Spinal cord (tissue), 10 donors: ENCODE data around the gene SOD3. TPM values are rescaled to one million over a fixed set of nuclear protein-coding genes. Genes with fewer than 3 reads are reported as not detected.

Experiments used
- DNase-seq, 6 donors: peaks; one replicate each; pipeline versions ENCODE4 v3.0.0 to v3.0.0-alpha.2; 2013 to 2015; ENCODE audit warnings: low spot score in 6 of 6, low read depth in 4 of 6
- H3K27ac ChIP-seq: one replicate; pipeline ENCODE4 v1.5.1; 2013; ENCODE audit warnings: low read depth, low read length, control low read depth
- H3K27me3 ChIP-seq: one replicate; pipeline ENCODE4 v1.6.1; 2013; ENCODE audit warnings: low read length; ENCODE audit not compliant: control insufficient read depth, insufficient read depth
- H3K36me3 ChIP-seq: one replicate; pipeline ENCODE4 v1.6.1; 2013; ENCODE audit warnings: low read length; ENCODE audit not compliant: control insufficient read depth, insufficient read depth
- H3K4me1 ChIP-seq: one replicate; pipeline ENCODE4 v1.6.1; 2013; ENCODE audit warnings: low read length; ENCODE audit not compliant: control insufficient read depth, insufficient read depth
- H3K4me3 ChIP-seq: one replicate; pipeline ENCODE4 v1.5.1; 2013; ENCODE audit warnings: low read depth, low read length, control low read depth
- H3K9me3 ChIP-seq: one replicate; pipeline ENCODE4 v1.6.1; 2013; ENCODE audit warnings: low read length; ENCODE audit not compliant: control insufficient read depth, insufficient read depth
- WGBS: methylation state at CpG from one replicate; pipeline ENCODE4 v1.1.5; 2013; ENCODE audit warnings: missing lambda C conversion rate; ENCODE audit not compliant: insufficient coverage; 5-methylcytosine and 5-hydroxymethylcytosine counted together
- polyA plus RNA-seq, 2 donors: library from polyadenylated mRNA; unstranded; fragments of 120-200 nt; gene quantifications; one replicate each; pipeline ENCODE4 v1.2.1, GENCODE V29; 2013; ENCODE audit not compliant: insufficient read length in 2 of 2
- total RNA-seq, 2 donors: library from RNA; depleted of rRNA in 1 of 2; stranded (reverse); fragments of 120-200 nt in 1 of 2; fragments of >200 nt in 1 of 2; gene quantifications; one replicate each; pipeline versions ENCODE4 v1.2.3 to v1.2.4, GENCODE V29; 2013 to 2014
- donor health status: healthy.

Gene SOD3
- total and polyA plus RNA-seq, 4 donors, result 2.6 to 11.2 (median 6.6) TPM

- DNase-seq, result peak in 2 of 6 donors; percentile 57 to 58
- Histone ChIP-seq H3K27ac (no peak overlapping the region), H3K4me1 (peaks cover 21% of the 10 kb centered on the region), H3K27me3 (peaks cover 41% of the 10 kb centered on the region), H3K9me3 (no peaks in the 10 kb centered on the region), H3K36me3 (no peaks in the 10 kb centered on the region), H3K4me3 (peak overlapping the region; percentile 10)
- WGBS, result 13% methylated on average over 103 of the region's 103 CpGs
These were observed 4.4 kb downstream of the SOD3 start for GRCh38 chr4:24799544-24800324.

GRCh38 chr4:24800325-24800895 is 5.0 kb downstream of the SOD3 start:
- 8% methylated on average over 13 of the region's 25 CpGs for WGBS
- Histone ChIP-seq H3K27me3 (peaks cover 38% of the 10 kb centered on the region), H3K4me3 (peak overlapping the region; percentile 10), H3K27ac (no peak overlapping the region), H3K9me3 (no peaks in the 10 kb centered on the region), H3K4me1 (peaks cover 14% of the 10 kb centered on the region), H3K36me3 (no peaks in the 10 kb centered on the region)
- DNase-seq, result no peak

GRCh38 chr4:24801136-24801855 is 5.9 kb downstream of the SOD3 start:
- Histone ChIP-seq H3K4me3 (no peak overlapping the region), H3K36me3 (no peaks in the 10 kb centered on the region), H3K27me3 (peaks cover 38% of the 10 kb centered on the region), H3K27ac (no peak overlapping the region), H3K4me1 (peaks cover 8% of the 10 kb centered on the region), H3K9me3 (no peaks in the 10 kb centered on the region)
- WGBS, result 71% methylated on average over 7 of the region's 10 CpGs
- DNase-seq, result no peak

GRCh38 chr4:24802648-24803047 is 7.3 kb downstream of the SOD3 start:
- H3K27ac ChIP-seq, result no peak overlapping the region
- H3K4me3 ChIP-seq, result no peak overlapping the region
- H3K4me1 ChIP-seq, result peaks cover 8% of the 10 kb centered on the region
- H3K36me3 ChIP-seq, result peaks cover 10% of the 10 kb centered on the region
- 50% methylated on average over 3 of the region's 6 CpGs for WGBS
- peak in 1 of 6 donors; percentile 65 for DNase-seq
- peaks cover 31% of the 10 kb centered on the region for H3K27me3 ChIP-seq
- no peaks in the 10 kb centered on the region for H3K9me3 ChIP-seq

GRCh38 chr4:24805067-24805466 is 9.7 kb downstream of the SOD3 start:
- Histone ChIP-seq H3K36me3 (peaks cover 20% of the 10 kb centered on the region), H3K27ac (no peak overlapping the region), H3K27me3 (peaks cover 11% of the 10 kb centered on the region), H3K4me1 (peaks cover 8% of the 10 kb centered on the region), H3K4me3 (no peak overlapping the region), H3K9me3 (no peaks in the 10 kb centered on the region)
- WGBS, result 78% methylated on average over 1 of the region's 5 CpGs
- DNase-seq, result peak in 1 of 6 donors; percentile 17

GRCh38 chr4:24805566-24805965 is 10.2 kb downstream of the SOD3 start:
- Histone ChIP-seq H3K27me3 (peaks cover 7% of the 10 kb centered on the region), H3K27ac (no peak overlapping the region), H3K36me3 (peaks cover 20% of the 10 kb centered on the region), H3K9me3 (no peaks in the 10 kb centered on the region), H3K4me1 (peaks cover 3% of the 10 kb centered on the region), H3K4me3 (no peak overlapping the region)
- no peak for DNase-seq
- 83% methylated on average over 1 of the region's 6 CpGs for WGBS

- H3K4me3 ChIP-seq, result no peak overlapping the region
- H3K4me1 ChIP-seq, result no peaks in the 10 kb centered on the region
- no peaks in the 10 kb centered on the region for H3K9me3 ChIP-seq
- H3K27me3 ChIP-seq, result no peaks in the 10 kb centered on the region
- H3K36me3 ChIP-seq, result peaks cover 20% of the 10 kb centered on the region
- WGBS, result 94% methylated on average over 9 of the region's 11 CpGs
- DNase-seq, result no peak
- no peak overlapping the region for H3K27ac ChIP-seq
These were observed 11.0 kb downstream of the SOD3 start for GRCh38 chr4:24806206-24806990.

- Histone ChIP-seq H3K4me3 (no peak overlapping the region), H3K36me3 (peaks cover 20% of the 10 kb centered on the region), H3K4me1 (no peaks in the 10 kb centered on the region), H3K27ac (no peak overlapping the region), H3K9me3 (no peaks in the 10 kb centered on the region), H3K27me3 (no peaks in the 10 kb centered on the region)
- 78% methylated on average over 5 of the region's 5 CpGs for WGBS
- DNase-seq, result no peak
These were observed 12.2 kb downstream of the SOD3 start for GRCh38 chr4:24807611-24808010.

- Histone ChIP-seq H3K4me3 (no peak overlapping the region), H3K36me3 (peaks cover 20% of the 10 kb centered on the region), H3K27me3 (no peaks in the 10 kb centered on the region), H3K9me3 (no peaks in the 10 kb centered on the region), H3K27ac (no peak overlapping the region), H3K4me1 (no peaks in the 10 kb centered on the region)
- no peak for DNase-seq
- 82% methylated on average over 14 of the region's 14 CpGs for WGBS
These were observed 12.9 kb downstream of the SOD3 start for GRCh38 chr4:24808261-24808660.
